Stimulated activated naive CD4-positive, alpha-beta T cell treated with Interleukin-2 at 50 U/mL for 16 hours (primary cell): ENCODE results near the gene GLP2R.

Source experiments
- DNase-seq: peaks from one replicate; lab custom pipeline; 2025; lab: John Stamatoyannopoulos, UW

Gene GLP2R

GRCh38 chr17:9814337-9814945 is 11.3 kb upstream of the GLP2R start:
- DNase-seq, result no peak

- no peak for DNase-seq
These were observed 9.3 kb upstream of the GLP2R start for GRCh38 chr17:9816472-9816871.

GRCh38 chr17:9817086-9817485 is 8.6 kb upstream of the GLP2R start:
- DNase-seq, result no peak

GRCh38 chr17:9818760-9819159 is 7.0 kb upstream of the GLP2R start:
- DNase-seq, result no peak

- no peak for DNase-seq
These were observed 5.3 kb upstream of the GLP2R start for GRCh38 chr17:9820448-9820847.

- no peak for DNase-seq
These were observed 3.8 kb upstream of the GLP2R start, which contains the start of gene GSG1L2 for GRCh38 chr17:9821921-9822320. GSG1L2 (minus strand) TSS chr17:9822079; CDS start chr17:9822071, 8 bp downstream.

GRCh38 chr17:9824094-9824493 is 1.6 kb upstream of the GLP2R start:
- DNase-seq, result no peak

- DNase-seq, result no peak
These were observed 856 bp upstream of the GLP2R start for GRCh38 chr17:9824797-9825338.

GRCh38 chr17:9828296-9829295 is 2.9 kb downstream of the GLP2R start:
- no peak for DNase-seq

GRCh38 chr17:9829343-9829742 is 3.6 kb downstream of the GLP2R start:
- DNase-seq, result no peak

- DNase-seq, result no peak
These were observed 5.0 kb downstream of the GLP2R start for GRCh38 chr17:9830711-9831110.

GRCh38 chr17:9833922-9834321 is 8.2 kb downstream of the GLP2R start:
- no peak for DNase-seq

GRCh38 chr17:9837551-9838471 is 12.1 kb downstream of the GLP2R start:
- DNase-seq, result no peak

- DNase-seq, result no peak
These were observed 13.7 kb downstream of the GLP2R start for GRCh38 chr17:9839433-9839832.

- DNase-seq, result no peak
These were observed 16.5 kb downstream of the GLP2R start for GRCh38 chr17:9842057-9842758.

GRCh38 chr17:9843152-9844010 is 17.7 kb downstream of the GLP2R start:
- DNase-seq, result no peak

GRCh38 chr17:9844153-9844552 is 18.4 kb downstream of the GLP2R start:
- DNase-seq, result no peak

GRCh38 chr17:9845306-9845705 is 19.6 kb downstream of the GLP2R start:
- DNase-seq, result no peak

- no peak for DNase-seq
These were observed 24.4 kb downstream of the GLP2R start for GRCh38 chr17:9850151-9850550.

- DNase-seq, result no peak
These were observed 28.5 kb downstream of the GLP2R start for GRCh38 chr17:9854255-9854654.
